GM12878 (cell line): ENCODE measurements around the gene RAP2C. TPM values are rescaled to one million over a fixed set of nuclear protein-coding genes. Genes with fewer than 3 reads are reported as not detected.

Experiments
- ATF2 ChIP-seq: IDR thresholded peaks from 2 replicates; pipeline ENCODE4 v1.6.1; 2012; ENCODE audit warnings: low read length, inconsistent platforms
- BMI1 ChIP-seq: fragments of 450-650 bp; IDR thresholded peaks from 2 replicates; pipeline ENCODE4 v1.6.1; 2016; ENCODE audit warnings: mild to moderate bottlenecking, moderate library complexity, borderline replicate concordance
- CBFB ChIP-seq: IDR thresholded peaks from 2 replicates; pipeline ENCODE4 v1.6.1; 2016; ENCODE audit warnings: antibody characterized with exemption, low read depth
- CBX3 ChIP-seq: fragments of 200-600 bp; sonication (generic); IDR thresholded peaks from 2 replicates; pipeline ENCODE4 v1.6.1; 2016; ENCODE audit warnings: low read depth, borderline replicate concordance
- E4F1 ChIP-seq: fragments of 450-650 bp; IDR thresholded peaks from 2 replicates; pipeline ENCODE4 v1.6.1; 2018; ENCODE audit warnings: borderline replicate concordance, mild to moderate bottlenecking; ENCODE audit not compliant: partially characterized antibody
- EP300 ChIP-seq, 2 experiments: fragments of 150-350 bp in 1 of 2; IDR thresholded peaks; 2 replicates each; pipeline ENCODE4 v1.6.1; 2011 to 2012; ENCODE audit warnings: low read depth in 2 of 2, low read length in 2 of 2, borderline replicate concordance in 1 of 2, improper control_type of control experiment in 1 of 2, inconsistent platforms in 1 of 2; ENCODE audit not compliant: control insufficient read depth in 1 of 2
- ESRRA ChIP-seq: IDR thresholded peaks from 2 replicates; pipeline ENCODE4 v1.6.1; 2012; ENCODE audit warnings: mild to moderate bottlenecking, low read length, improper control_type of control experiment
- HCFC1 ChIP-seq: fragments of 150-350 bp; IDR thresholded peaks from 2 replicates; pipeline ENCODE4 v1.6.1; 2014; ENCODE audit warnings: low read length
- HDGF ChIP-seq: fragments of 450-650 bp; IDR thresholded peaks from 2 replicates; pipeline ENCODE4 v1.6.1; 2016; ENCODE audit warnings: antibody characterized with exemption
- IRF3 ChIP-seq: fragments of 450-650 bp; IDR thresholded peaks from 2 replicates; pipeline ENCODE4 v1.6.1; 2014; ENCODE audit warnings: mild to moderate bottlenecking
- IRF5 ChIP-seq: fragments of 450-650 bp; IDR thresholded peaks from 2 replicates; pipeline ENCODE4 v1.6.1; 2017; ENCODE audit warnings: borderline replicate concordance
- JUND ChIP-seq: IDR thresholded peaks from 2 replicates; pipeline ENCODE4 v1.6.1; 2012; ENCODE audit warnings: low read depth, mild to moderate bottlenecking, low read length, improper control_type of control experiment, moderate library complexity
- NFYB ChIP-seq: IDR thresholded peaks from 2 replicates; pipeline ENCODE4 v1.6.1; 2011; ENCODE audit warnings: low read depth, mild to moderate bottlenecking, low read length, improper control_type of control experiment, moderate library complexity; ENCODE audit not compliant: insufficient read depth
- RAD21 ChIP-seq: IDR thresholded peaks from 2 replicates; pipeline ENCODE4 v1.6.1; 2011; ENCODE audit warnings: mild to moderate bottlenecking, low read depth, low read length, moderate library complexity; ENCODE audit not compliant: insufficient read depth
- RCOR1 ChIP-seq: conservative IDR thresholded peaks from 2 replicates; pipeline ENCODE4 v1.6.1; 2012; ENCODE audit warnings: low read depth, low read length, improper control_type of control experiment
- SIN3A ChIP-seq: IDR thresholded peaks from 2 replicates; pipeline ENCODE4 v1.6.1; 2012; ENCODE audit warnings: low read depth, low read length, improper control_type of control experiment
- SMAD5 ChIP-seq: IDR thresholded peaks from 2 replicates; pipeline ENCODE4 v1.6.1; 2016; ENCODE audit warnings: antibody characterized with exemption, low read depth
- SMARCA5 ChIP-seq: fragments of 450-650 bp; IDR thresholded peaks from 2 replicates; pipeline ENCODE4 v1.6.1; 2017; ENCODE audit warnings: mild to moderate bottlenecking
- SUZ12 ChIP-seq: fragments of 200-600 bp; sonication (generic); IDR thresholded peaks from one replicate; pipeline ENCODE4 v1.6.1; 2018; ENCODE audit warnings: antibody characterized with exemption, mild to moderate bottlenecking; ENCODE audit not compliant: unreplicated experiment
- TAF1 ChIP-seq: IDR thresholded peaks from 2 replicates; pipeline ENCODE4 v1.6.1; 2011; ENCODE audit warnings: mild to moderate bottlenecking, low read depth, low read length, borderline replicate concordance
- TARDBP ChIP-seq: IDR thresholded peaks from 2 replicates; pipeline ENCODE4 v1.6.1; 2016; ENCODE audit warnings: borderline replicate concordance
- TCF3 ChIP-seq: IDR thresholded peaks from 2 replicates; pipeline ENCODE4 v1.6.1; 2012; ENCODE audit warnings: low read depth, mild to moderate bottlenecking, low read length, borderline replicate concordance; ENCODE audit not compliant: insufficient read depth
- ZBED1 ChIP-seq: IDR thresholded peaks from 2 replicates; pipeline ENCODE4 v1.6.1; 2016; ENCODE audit warnings: borderline replicate concordance
- ZNF384 ChIP-seq: IDR thresholded peaks from 2 replicates; pipeline ENCODE4 v1.6.1; 2012; ENCODE audit warnings: low read depth, mild to moderate bottlenecking, low read length, improper control_type of control experiment, borderline replicate concordance
- ZSCAN29 ChIP-seq: fragments of 450-650 bp; IDR thresholded peaks from 2 replicates; pipeline ENCODE4 v1.6.1; 2017; ENCODE audit warnings: mild to moderate bottlenecking, moderate library complexity
- ZZZ3 ChIP-seq: IDR thresholded peaks from 2 replicates; pipeline ENCODE4 v1.6.1; 2011; ENCODE audit warnings: low read depth; ENCODE audit not compliant: control insufficient read depth, insufficient read length
- polyA plus RNA-seq, 11 experiments: library from polyadenylated mRNA; depleted of rRNA in 4 of 11; unstranded in 6 of 11; stranded (reverse) in 5 of 11; fragments of >200 nt; fragmentation: Nextera tagmentation in 4 of 11; fragmentation: Illumina TruSeq in 1 of 11; extraction: Ambion mirVana in 4 of 11; extraction: Trizol in 1 of 11; gene quantifications; 1 replicate in 1 of 11; 2 replicates in 10 of 11; pipeline versions ENCODE4 v1.2.1 to v1.2.3, GENCODE V29; 2011 to 2016; ENCODE audit warnings: inconsistent platforms in 2 of 11, missing spikeins in 2 of 11, low read depth in 1 of 11
- total RNA-seq, 4 experiments: library from RNA; depleted of rRNA in 3 of 4; stranded (reverse); fragments of >200 nt in 3 of 4; fragmentation: Illumina TruSeq in 1 of 4; extraction: Trizol in 1 of 4; gene quantifications; 2 replicates each; pipeline versions ENCODE4 v1.2.1 to v1.2.3, GENCODE V29; 2013 to 2021

RAP2C gene
- total and polyA plus RNA-seq, 10 of the 15 experiments (the other 5 are each of a cell fraction or from before 2014, with no cell fraction given) = 17.1 to 32.1 (median 25.4) TPM

GRCh38 chrX:132218100-132218812, 991 bp downstream of the RAP2C start (continued):
- no peak for TF ChIP-seq IRF3
- TF ChIP-seq SUZ12 = no peak
- peak; percentile 61 for TF ChIP-seq HCFC1
- TF ChIP-seq TAF1 = no peak
- no peak for TF ChIP-seq RAD21
- no peak for TF ChIP-seq EP300 (IDR thresholded peaks at IDR 0.05; ENCODE audit: borderline replicate concordance in 1 of 2, control insufficient read depth in 1 of 2, low read depth in 2 of 2, low read length in 2 of 2)
- no peak for TF ChIP-seq ZBED1
- no peak for TF ChIP-seq SIN3A
- no peak for TF ChIP-seq CBFB
- no peak for TF ChIP-seq RCOR1
- TF ChIP-seq IRF5 = no peak
- TF ChIP-seq ZZZ3 = no peak
- TF ChIP-seq ATF2 = no peak
- 0 out of 2 replicates have a peak, but pooled peaks have one; percentile 47 for TF ChIP-seq TARDBP
- peak; percentile 4; the same call in 1 of the 2 replicates for TF ChIP-seq ZNF384
- 0 out of 2 replicates have a peak, but pooled peaks have one; percentile 18 for TF ChIP-seq TCF3
- no peak for TF ChIP-seq SMARCA5
- TF ChIP-seq JUND = no peak
- 0 out of 2 replicates have a peak, but pooled peaks have one; percentile 39 for TF ChIP-seq SMAD5
- TF ChIP-seq CBX3 = no peak
- no peak for TF ChIP-seq BMI1
- TF ChIP-seq ESRRA = no peak
- no peak for TF ChIP-seq NFYB
- TF ChIP-seq ZSCAN29 = no peak
- TF ChIP-seq HDGF = no peak
- TF ChIP-seq E4F1 = no peak
